ENCODE results near the gene C14orf180. TPM values are rescaled to one million over a fixed set of nuclear protein-coding genes. Genes with fewer than 3 reads are reported as not detected.

C14orf180 gene
- total and polyA plus RNA-seq, 4 donors: 0.12 to 0.48 (median 0.30) TPM

DNA sequence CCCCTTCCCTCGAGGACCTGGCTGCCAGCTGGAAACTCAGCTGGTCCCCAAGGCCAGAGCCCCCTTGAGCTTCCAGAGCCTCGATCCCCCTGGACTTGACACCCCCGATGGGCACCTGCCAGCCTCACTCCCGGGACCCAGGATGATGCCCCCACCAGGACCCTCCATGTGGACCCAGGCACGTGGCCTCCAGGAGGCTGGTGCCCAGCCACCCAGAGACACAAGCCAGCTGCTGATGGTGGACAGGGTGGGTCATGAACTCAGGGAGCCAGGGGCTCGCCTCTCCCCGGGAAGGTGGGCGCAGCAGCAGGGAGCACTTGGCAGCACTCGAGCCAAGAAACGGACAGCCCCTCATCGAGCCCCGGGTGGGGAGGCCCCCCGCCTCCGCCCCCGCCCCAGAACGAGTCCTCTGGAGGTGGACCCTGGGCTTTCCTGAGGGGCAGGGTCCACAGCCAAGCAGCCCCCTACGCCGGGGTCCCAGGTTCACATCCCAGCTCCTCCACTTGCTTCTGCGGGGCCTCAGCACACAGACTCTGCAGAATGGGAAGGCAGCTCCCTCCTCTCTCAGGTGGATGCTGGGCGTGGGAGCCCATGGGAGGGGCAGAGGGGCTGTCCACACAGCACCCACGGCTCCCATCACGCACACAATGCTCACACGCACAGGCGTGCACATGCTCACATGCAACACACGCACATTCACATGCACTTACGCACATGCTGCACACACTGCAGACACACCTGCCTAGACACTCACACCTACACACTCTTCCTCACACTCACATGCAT, 12.1 kb downstream of the C14orf180 start:
- H3K9ac ChIP-seq (ENCODE audit: insufficient read depth in 1 of 2, low read length in 2 of 2): no peak overlapping the region
- no peak overlapping the region for H3K27ac ChIP-seq (ENCODE audit: low read depth in 1 of 2, low read length in 1 of 2)
- peaks cover 0 to 7% (median 1%) of the 10 kb centered on the region in 5 donors for H3K4me1 ChIP-seq (ENCODE audit: control insufficient read depth in 5 of 5, insufficient read depth in 5 of 5, low read length in 5 of 5)
- no peak for TF ChIP-seq CTCF (IDR thresholded peaks at IDR 0.05; ENCODE audit: control extremely low read depth, extremely low read depth)
- no peaks in the 10 kb centered on the region for H3K36me3 ChIP-seq (ENCODE audit: control insufficient read depth in 4 of 4, insufficient read depth in 4 of 4, low read length in 4 of 4)
- ATAC-seq (ENCODE audit: insufficient read depth, low FRiP score) (no peak), DNase-seq (no peak)
- no peaks in the 10 kb centered on the region for H3K9me3 ChIP-seq (ENCODE audit: control insufficient read depth in 4 of 4, insufficient read depth in 3 of 4, low read length in 3 of 4)
- WGBS, 2 donors: 75 to 88% methylated on average over 26 of the region's 26 CpGs
- H3K4me3 ChIP-seq: no peak overlapping the region
- peaks cover 0 to 5% (median 0%) of the 10 kb centered on the region in 3 donors for H3K27me3 ChIP-seq (ENCODE audit: control insufficient read depth in 3 of 3, insufficient read depth in 3 of 3, low read length in 2 of 3)

- no peak for TF ChIP-seq CTCF (IDR thresholded peaks at IDR 0.05; ENCODE audit: control extremely low read depth, extremely low read depth)
- ATAC-seq (ENCODE audit: insufficient read depth, low FRiP score) (no peak), DNase-seq (peak in 1 of 3 donors; percentile 3)
- H3K4me1 ChIP-seq (ENCODE audit: control insufficient read depth in 5 of 5, insufficient read depth in 5 of 5, low read length in 5 of 5): peaks cover 0 to 6% (median 0%) of the 10 kb centered on the region in 5 donors
- H3K36me3 ChIP-seq (ENCODE audit: control insufficient read depth in 4 of 4, insufficient read depth in 4 of 4, low read length in 4 of 4): no peaks in the 10 kb centered on the region
- no peaks in the 10 kb centered on the region for H3K9me3 ChIP-seq (ENCODE audit: control insufficient read depth in 4 of 4, insufficient read depth in 3 of 4, low read length in 3 of 4)
- peaks cover 0 to 5% (median 0%) of the 10 kb centered on the region in 3 donors for H3K27me3 ChIP-seq (ENCODE audit: control insufficient read depth in 3 of 3, insufficient read depth in 3 of 3, low read length in 2 of 3)
- WGBS, 2 donors: 64 to 85% methylated on average over 3 of the region's 3 CpGs
- no peak overlapping the region for H3K27ac ChIP-seq (ENCODE audit: low read depth in 1 of 2, low read length in 1 of 2)
- H3K4me3 ChIP-seq: no peak overlapping the region
- H3K9ac ChIP-seq (ENCODE audit: insufficient read depth in 1 of 2, low read length in 2 of 2): no peak overlapping the region
Measured at GRCh38 chr14:104592292-104592672, 12.7 kb downstream of the C14orf180 start.

DNA sequence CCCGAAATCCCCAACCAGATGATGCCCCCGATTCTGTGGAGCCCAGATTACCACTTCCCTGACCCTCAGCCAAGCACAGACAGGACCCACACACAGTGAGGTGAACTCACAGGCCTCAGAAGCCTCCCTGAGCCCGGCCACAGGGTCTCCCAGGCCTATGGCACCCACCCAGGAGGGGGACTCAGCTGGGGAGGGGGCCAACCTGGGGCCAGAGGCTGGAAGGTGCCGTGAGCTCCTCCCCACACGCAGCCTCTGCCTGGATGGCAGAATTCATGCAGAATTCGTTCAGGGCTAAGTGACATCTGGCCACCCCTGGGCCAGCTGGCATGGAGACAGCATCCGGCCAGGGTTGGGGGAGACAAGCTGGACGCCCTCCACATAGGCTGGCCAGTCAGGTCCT, 13.2 kb downstream of the C14orf180 start:
- H3K36me3 ChIP-seq (ENCODE audit: control insufficient read depth in 4 of 4, insufficient read depth in 4 of 4, low read length in 4 of 4): no peaks in the 10 kb centered on the region
- peaks cover 0 to 3% (median 0%) of the 10 kb centered on the region in 5 donors for H3K4me1 ChIP-seq (ENCODE audit: control insufficient read depth in 5 of 5, insufficient read depth in 5 of 5, low read length in 5 of 5)
- H3K27me3 ChIP-seq (ENCODE audit: control insufficient read depth in 3 of 3, insufficient read depth in 3 of 3, low read length in 2 of 3): peaks cover 0 to 5% (median 0%) of the 10 kb centered on the region in 3 donors
- no peak overlapping the region for H3K4me3 ChIP-seq
- 62 to 86% methylated on average over 8 of the region's 8 CpGs for WGBS, 2 donors
- no peak for DNase-seq
- no peak for ATAC-seq (ENCODE audit: insufficient read depth, low FRiP score)
- H3K9ac ChIP-seq (ENCODE audit: insufficient read depth in 1 of 2, low read length in 2 of 2): no peak overlapping the region
- no peak overlapping the region for H3K27ac ChIP-seq (ENCODE audit: low read depth in 1 of 2, low read length in 1 of 2)
- no peaks in the 10 kb centered on the region for H3K9me3 ChIP-seq (ENCODE audit: control insufficient read depth in 4 of 4, insufficient read depth in 3 of 4, low read length in 3 of 4)
- TF ChIP-seq CTCF (IDR thresholded peaks at IDR 0.05; ENCODE audit: control extremely low read depth, extremely low read depth): no peak

Measured in lung (tissue), 12 donors.